Stimulated activated CD8-positive, alpha-beta memory T cell treated with anti-CD3 and anti-CD28 coated beads, Interleukin-4, amount 100 ng/mL, for 24 hours (primary cell): Measurements from ENCODE around the gene SPHK1.
A peak's percentile ranks its signal among the peaks of the same experiment; 100 is the strongest.

Source experiments
- DNase-seq: peaks from one replicate; pipeline ENCODE4 v3.0.0-alpha.2; 2020; ENCODE audit warnings: low read depth

SPHK1 gene

DNA sequence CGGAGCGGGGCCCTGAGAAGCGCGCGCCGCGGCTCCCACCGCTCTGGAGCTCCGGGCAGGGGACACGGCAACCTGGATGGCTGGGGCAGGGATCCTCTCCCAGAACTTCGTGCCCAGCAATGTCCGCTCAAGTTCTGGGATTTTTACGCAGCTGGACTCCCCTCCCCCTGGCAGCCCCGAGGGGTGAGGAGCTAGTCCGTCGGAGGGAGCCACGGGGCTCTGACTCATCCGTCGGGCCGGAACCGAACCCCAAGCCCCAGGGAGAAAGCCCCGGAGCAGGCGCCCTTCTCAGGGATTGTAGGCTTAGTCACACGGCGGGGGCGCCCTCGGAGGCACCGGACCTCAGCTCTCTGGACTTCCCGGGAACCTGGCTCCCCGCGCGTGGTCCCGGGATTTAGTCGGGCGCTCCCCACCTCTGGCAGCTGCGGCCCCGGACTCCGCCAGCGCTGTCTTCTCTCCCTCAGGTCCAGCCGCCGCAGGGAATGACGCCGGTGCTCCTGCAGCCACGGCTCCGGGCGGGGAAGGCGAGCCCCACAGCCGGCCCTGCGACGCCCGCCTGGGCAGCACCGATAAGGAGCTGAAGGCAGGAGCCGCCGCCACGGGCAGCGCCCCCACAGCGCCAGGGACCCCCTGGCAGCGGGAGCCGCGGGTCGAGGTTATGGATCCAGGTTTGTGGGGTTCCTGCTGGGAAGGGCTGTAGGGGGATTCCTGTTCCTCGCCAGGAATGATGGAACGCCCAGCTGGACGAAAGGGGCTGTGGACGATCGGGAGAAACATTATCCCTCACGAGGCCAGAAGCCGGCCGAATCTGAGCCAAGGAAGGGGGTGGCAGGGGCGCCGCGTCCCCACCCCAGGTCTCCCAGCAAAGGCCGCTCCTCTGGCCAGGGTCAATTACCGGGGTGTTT is 830 bp downstream of the SPHK1 start:
- DNase-seq, result no peak

DNA sequence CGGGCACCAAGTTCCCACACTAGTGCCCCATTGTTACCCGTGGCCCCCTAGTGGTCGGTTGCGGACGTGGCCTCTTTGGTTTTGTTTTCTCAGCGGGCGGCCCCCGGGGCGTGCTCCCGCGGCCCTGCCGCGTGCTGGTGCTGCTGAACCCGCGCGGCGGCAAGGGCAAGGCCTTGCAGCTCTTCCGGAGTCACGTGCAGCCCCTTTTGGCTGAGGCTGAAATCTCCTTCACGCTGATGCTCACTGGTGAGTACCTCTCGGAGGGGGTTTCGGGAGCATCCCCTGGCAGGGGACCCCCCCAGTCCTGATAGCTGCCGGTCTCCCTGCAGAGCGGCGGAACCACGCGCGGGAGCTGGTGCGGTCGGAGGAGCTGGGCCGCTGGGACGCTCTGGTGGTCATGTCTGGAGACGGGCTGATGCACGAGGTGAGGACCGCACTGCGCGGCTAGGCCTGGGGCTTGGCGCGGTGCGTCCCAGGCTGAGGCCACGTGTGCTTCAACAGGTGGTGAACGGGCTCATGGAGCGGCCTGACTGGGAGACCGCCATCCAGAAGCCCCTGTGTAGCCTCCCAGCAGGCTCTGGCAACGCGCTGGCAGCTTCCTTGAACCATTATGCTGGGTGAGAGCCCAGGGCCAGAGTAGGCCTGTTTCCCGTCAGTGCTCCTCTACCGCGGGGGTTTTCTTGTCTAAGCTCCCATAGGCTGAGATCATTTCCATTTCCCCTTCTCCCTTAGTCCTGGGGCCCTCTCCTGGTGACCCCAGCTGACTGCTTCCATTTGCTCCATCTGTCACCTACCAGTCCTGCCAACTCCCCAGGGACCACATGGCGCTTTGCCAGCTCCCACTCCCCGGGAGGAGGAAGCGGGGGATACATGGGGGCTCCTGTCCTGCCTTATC is 1.7 kb downstream of the SPHK1 start:
- DNase-seq, result peak; percentile 71

DNA sequence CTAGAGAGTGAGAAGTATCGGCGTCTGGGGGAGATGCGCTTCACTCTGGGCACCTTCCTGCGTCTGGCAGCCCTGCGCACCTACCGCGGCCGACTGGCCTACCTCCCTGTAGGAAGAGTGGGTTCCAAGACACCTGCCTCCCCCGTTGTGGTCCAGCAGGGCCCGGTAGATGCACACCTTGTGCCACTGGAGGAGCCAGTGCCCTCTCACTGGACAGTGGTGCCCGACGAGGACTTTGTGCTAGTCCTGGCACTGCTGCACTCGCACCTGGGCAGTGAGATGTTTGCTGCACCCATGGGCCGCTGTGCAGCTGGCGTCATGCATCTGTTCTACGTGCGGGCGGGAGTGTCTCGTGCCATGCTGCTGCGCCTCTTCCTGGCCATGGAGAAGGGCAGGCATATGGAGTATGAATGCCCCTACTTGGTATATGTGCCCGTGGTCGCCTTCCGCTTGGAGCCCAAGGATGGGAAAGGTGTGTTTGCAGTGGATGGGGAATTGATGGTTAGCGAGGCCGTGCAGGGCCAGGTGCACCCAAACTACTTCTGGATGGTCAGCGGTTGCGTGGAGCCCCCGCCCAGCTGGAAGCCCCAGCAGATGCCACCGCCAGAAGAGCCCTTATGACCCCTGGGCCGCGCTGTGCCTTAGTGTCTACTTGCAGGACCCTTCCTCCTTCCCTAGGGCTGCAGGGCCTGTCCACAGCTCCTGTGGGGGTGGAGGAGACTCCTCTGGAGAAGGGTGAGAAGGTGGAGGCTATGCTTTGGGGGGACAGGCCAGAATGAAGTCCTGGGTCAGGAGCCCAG is 2.8 kb downstream of the SPHK1 start:
- DNase-seq, result no peak

DNA sequence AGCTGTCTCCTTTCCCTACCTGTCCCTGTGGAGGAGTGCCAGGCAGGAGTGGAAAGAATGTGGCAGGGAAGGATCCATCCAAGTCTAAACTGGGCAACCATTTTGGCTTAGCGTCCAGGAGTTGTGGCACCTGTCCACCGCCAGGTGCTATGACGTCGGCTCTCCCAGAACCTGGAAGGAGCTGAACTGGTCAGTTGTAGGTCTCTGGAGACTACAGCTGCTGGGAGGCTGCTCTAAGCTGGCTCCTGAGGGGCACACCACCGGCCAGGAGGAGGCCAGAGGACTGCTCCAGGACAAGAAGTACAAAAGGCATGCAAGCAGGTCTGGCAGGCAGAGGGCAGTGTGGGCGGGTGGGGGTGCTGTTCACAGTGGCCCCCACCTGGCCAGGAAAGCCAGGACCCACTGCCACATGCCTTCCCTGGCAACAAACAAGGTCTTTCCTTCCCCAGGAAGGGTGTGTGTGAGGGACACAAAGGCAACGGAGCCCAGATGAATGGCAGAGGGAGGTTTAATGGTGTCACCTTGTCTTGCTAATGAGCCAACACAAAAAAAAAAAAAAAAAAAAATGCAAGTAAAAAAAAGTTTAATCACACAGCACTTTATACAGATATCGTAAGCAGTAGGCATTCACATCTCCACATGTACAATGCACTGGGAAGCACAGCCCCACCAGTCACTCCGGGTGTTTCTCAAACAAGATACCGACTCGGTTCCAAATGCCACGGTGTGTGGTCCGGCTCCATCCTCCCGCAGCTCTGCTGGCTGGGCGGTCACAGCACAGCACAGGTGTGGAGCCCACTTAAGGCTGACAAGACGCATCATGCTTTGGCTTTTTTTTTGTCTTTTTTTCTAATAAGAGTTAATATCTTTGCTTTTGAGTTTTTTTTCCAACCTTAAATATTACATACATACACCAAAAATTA is 4.8 kb downstream of the SPHK1 start:
- no peak for DNase-seq

DNA sequence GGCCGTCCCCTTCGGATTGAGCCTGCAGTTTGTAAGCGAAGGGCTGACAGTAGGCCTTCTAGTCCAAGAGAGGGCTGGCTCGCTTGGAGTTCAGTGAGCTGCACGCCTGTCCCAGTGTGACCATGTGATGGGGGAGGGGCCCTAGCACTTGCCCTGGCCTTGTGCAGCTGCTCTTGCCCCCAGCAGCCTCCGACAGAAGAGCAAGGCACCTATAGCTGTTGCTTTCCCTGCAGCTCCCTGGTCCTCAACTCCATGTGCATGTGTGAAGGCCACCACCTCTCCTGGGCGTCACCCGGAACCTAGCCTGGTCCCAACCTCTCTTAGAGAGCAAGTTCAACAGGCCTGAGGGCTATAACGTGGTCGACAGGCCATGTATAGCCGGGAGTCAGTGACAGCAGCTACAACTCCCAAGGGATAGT is 5.6 kb downstream of the SPHK1 start:
- no peak for DNase-seq

DNA sequence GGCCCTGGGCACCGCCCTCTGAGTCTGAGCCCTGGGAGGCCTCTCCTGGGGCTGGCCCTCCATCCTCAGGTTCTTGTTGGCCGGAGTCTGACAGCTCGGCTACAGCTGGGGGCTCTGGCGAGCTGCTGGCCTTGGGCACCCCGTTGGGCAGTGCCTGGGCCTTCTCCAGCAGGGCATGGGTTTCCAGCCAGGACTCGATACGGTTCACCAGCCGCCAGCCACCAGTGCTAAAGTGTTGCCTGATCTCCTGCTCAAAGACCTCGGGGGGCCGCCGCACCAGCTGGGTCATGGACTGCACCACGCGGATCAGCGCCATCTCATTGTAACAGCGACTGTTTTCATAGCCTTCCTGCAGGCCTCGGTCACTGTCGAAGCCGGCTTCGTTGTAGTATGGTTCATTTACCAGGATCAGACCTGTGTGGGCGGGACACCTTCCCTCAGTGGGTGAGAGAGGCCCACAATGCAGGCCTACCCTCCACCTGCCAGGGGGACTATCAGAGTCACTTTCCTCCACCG is 6.8 kb downstream of the SPHK1 start:
- no peak for DNase-seq

DNA sequence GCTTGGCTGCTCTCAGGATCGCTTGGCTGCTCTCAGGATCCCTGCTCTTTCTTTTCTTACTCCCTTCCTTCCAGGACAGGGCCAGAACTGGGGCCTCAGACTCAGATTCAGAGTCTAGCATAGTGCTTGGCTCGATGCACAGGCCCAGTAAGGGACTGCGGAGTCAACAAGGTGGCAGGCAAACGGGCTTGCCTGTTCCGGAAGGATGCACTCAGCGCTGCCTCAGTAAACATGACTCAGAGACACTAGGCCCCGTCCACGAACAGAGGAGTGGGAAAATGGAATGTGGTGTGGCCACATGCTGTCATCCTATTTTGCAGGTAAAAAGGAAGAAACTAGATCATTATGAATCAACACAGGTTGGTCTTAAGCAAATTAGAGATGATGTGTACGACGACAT is 9.8 kb downstream of the SPHK1 start:
- no peak for DNase-seq

DNA sequence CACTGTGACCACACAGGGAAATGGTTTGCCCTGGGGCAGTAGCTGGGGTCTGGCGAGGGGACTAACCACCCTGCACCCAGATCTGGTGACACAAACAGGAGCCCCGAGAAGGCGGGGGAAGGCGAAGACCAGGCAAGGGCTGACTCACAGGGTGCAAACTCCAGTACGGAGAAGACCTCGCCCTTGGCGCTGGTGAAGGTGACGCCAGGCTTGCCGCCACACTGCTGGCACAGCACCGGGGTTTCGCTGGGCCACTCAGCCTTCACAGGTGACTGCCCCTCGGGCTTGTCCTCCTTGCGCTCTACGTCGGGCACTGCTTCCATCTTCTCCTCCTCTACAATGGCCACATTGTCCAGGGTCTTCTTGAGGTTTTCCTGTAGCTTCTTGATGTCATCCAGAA is 11.6 kb downstream of the SPHK1 start:
- DNase-seq, result no peak

DNA sequence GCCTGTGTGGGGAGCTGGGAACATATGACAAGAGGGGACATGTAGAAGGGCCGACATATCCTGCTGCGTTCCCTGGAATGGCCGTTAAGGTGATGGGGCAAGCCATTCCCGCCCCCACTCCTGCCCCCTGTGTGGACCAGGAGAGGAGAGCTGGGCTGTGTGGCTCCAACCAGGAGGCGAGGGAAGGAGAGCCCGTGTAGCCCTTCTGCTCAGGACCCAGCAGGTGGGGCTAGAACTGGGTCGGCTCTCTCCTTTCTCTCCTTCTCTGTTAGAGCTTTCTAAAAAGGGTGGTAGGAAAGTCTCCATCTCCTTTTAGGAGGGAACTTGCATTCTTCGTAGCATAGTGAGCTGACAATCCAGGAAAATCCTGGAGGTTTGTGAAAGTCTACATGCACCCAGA is 12.8 kb downstream of the SPHK1 start:
- DNase-seq, result no peak

DNA sequence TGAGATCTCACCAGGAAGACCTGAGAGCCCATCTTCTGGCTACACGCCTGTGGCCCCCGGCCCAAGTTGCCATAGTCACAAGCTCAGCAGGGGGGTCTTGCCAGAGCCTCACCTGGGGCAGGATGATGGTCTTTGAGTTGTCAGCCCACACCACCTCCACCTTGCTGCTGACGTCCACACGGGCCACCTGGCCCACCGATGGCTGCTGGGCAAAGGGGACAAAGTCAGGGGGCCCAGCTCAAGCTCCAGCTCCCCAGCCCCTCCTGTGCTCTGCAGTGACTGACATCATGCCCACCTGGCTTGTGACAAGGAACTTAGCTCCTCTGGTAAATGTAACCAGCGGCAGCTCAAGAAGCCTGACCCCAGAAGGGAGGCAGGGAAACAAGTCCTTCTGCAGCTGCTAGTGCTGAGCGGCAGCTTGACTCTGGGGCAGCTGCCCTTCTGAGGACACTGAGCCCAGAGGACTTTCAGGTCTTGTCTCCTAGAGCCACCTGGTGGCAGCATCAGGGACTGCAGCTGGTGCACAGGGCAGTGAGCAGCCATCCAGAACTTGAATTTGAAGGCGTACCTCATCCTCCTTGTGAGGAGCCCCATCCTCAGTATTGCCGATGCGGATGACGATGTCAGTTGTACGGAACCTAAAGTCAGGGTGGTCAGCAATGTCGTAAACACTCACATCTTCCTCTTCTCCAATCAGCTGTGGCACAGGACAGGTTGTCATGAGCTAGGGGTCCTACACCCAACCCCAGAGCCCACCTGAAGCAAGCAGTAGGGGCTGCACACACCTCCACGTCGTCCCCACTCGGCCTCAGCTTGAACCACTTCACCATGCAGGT is 13.5 kb downstream of the SPHK1 start:
- peak; percentile 81 for DNase-seq

DNA sequence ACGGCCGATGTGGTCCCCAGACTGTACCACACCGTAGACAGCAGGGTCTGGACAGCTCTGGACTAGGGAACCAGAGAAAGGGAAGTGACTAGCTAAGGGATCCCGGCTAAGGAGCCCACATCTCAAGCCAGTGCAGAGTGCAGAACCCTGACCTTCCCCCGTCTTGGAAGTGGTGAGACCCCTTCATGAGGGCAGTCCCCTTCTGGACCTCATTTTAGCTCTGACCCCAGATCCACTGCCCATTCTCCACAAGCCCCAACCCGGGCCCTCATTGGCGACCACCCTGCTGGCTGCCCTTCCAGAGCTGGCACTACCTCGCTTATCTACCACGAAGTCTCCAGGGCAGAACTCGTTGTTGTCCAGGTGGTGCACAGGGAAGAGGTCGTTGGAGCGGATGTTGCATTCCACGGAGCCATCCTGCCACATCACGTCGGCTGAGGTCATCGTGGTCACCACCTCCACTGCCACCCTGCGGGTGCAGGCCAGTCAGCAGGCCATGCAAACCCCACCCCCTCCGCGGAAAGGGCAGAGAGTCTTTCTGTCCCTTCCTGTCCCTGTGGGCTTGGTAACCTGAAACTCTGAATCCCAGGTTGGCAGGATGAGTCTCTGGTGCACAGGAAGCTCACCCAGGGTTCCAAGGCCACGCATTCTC is 14.2 kb downstream of the SPHK1 start:
- DNase-seq, result no peak

DNA sequence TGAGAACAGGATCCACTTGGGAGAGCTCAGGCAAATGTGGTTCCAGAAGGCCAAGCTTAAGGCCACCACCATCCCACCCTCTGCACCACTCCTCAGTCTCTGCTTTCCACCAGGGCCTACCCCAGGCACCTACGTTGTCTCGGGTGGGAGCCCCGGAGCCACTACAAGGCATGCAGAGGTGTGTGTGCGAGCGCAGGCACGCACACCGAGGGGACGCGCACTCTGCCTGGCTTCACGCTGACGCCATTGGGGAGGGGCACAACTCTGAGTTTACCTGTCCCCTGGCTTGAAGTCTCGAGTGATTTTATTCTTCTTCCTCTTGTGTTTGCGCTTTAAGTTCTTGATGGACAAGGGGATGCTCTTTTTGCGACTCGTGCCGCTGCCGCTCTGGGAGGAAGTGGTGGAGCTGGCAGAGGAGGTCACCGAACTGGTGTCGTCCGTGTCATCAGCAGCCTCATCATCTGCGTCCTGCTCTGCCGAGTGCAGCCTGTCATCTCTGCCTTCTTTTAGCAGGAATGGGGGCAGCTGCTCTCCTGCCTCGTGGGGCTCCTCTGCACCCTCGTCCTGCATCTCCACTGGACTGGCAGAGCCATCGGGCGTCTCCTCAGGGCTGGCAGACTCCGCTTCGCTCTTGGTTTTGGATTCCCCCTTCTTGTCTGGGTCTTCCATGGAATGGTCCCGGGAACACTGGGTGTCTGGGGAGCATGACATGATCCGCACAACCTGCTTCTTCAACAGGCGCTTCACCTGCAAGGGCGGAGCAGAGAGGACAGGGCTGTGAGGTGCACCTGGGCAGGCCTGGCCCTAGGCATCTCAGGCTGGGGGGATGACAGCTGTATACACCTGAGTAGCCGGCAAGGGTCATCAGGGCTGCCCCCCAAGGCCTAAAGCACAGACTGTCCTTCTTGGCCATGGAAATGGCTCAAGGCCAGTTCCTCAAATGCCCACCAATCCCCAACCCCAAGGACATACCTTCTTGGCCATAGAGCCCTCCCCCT is 15.1 kb downstream of the SPHK1 start:
- DNase-seq, result no peak

DNA sequence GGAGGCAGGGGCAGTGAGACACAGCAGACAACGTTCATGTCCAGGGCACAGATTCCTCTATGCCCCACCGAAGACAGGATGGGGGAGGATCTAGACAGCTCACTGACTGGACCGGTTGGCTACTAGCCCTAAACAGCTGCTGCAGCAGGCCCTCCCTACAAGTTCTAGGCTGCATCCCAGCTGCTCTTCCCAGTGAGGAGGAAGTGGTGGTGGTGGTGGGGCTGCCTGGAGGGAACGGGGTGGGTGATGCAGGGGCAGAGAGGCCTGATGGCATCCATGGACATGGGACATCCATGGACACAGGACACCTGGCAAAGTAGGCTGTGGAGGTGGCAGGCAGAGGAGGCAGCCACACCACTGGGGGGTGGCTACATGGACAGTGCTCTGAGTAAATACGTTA is 18.3 kb downstream of the SPHK1 start:
- DNase-seq, result no peak

DNA sequence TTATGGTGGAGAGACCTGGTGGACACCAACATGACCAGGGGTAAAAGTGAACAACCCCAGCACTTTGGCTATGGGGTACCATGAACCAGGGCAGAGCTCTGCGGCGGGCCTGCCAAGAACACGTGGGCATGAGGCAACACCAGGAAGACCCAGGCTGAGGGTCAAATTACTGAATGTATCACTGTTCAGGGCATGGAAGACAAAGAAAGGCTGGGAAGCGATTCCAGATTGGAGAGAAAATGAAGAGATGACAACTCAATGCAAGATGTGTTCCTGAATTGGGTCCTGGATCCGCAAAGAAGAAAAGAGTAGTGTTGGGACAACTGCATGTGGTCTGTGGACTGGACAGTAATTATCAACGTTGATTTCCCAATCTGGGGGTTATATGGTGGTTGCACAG is 19.8 kb downstream of the SPHK1 start:
- no peak for DNase-seq

DNA sequence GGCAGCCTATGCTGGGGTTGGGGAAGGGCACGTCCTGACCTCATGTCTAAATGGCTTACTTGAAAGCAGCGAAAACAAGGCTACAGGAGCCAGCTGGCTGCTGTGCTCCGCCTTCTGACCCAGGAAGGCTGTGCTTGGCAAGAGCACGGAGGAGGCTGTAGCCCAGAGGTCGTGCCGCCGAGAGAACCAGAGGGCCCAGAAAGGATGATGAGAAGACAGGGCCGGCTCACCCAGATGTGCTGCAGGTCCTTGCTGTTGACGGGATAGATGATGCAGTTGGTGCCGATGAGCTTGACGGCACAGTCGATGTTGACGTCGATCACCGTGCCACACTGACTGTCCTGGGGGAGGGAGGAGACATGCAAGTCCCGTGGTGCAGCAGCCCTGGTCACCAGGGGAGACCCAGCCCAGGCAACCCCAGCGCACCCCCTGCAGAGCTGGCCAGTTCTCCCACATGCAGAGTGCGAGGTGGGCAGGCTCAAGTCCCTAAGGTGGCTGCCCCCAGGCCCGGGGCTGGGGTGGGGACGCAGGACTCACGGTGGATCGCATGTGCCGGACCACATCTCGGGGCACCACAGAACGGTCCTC is 20.7 kb downstream of the SPHK1 start:
- no peak for DNase-seq

DNA sequence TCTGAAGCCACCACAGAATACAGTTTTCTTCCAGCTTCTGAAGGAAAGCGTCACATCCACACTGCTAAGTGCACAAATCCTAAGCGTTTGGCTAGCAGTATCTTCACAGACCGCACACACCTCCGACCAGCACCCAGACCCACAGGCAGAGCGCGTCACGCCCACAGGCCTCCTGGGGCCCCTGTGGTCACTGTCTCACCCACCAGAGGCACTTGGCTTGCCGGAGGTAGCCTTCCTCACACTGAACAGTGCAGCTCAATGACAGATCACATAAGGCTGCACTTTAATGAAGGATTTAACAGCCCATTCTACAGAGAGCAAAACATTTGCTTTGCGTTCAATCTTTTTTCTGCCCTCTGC is 21.2 kb downstream of the SPHK1 start:
- DNase-seq, result no peak

DNA sequence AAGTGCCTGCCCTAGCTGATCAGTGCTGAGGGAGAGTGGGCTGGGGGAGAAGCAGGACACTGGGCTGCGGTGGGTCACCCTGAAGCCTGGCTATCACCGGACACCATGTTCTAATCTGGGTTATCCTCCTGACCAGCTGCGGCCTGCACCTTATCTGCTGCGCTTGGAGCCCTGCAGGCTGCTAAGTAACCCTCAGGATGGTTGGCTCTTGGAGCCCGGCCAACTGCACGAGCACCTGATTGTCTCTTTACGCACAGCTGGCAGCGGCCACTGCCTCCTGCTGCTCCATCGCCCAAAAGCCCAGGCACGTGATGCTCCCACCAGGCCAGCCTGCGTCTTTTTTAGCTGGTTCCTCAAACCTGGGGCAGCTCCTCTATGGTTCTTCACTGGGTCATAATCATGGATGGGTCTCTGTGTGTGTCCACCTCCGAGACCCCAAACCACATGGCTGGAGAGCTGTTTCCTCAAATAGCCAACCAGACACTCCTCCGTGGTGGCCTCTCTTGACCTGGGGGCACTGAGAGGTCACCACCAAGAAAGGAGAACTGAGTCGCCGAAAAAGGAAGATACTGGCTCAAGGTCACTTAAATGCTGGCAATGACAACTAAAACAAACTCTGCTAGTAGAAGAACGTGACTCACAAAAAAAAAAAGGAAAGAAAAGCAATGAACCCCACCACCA is 21.7 kb downstream of the SPHK1 start:
- DNase-seq, result no peak
